Posterior cingulate gyrus (tissue), 11 donors: Measurements from ENCODE around the gene LDLRAD3.
A peak's percentile ranks its signal among the peaks of the same experiment; 100 is the strongest.

Experiments used
- DNase-seq, 10 donors: peaks; one replicate each; pipeline versions ENCODE4 v3.0.0 to v3.0.0-alpha.2; 2020 to 2021; ENCODE audit warnings: mixed read lengths in 3 of 10
- intact Hi-C: fragments of 100-400 bp; cut with DNase I; formaldehyde crosslinking; loops from one replicate; pipeline ENCODE4 v1.15.1; 2023

The LDLRAD3 gene

GRCh38 chr11:36148701-36149100, 204.8 kb downstream of the LDLRAD3 start:
- DNase-seq: no peak
- intact Hi-C loops: no loop called here

- intact Hi-C loops: loop anchor here (10.0 kb wide), 1 partner anchor 115 kb away; no protein-coding TSS in a partner anchor
- peak in 2 of 10 donors; percentile 36 to 66 for DNase-seq
These were observed 205.8 kb downstream of the LDLRAD3 start for GRCh38 chr11:36149538-36150242.

GRCh38 chr11:36150986-36151385, 207.1 kb downstream of the LDLRAD3 start:
- intact Hi-C loops: loop anchor here (10.0 kb wide), 1 partner anchor 114 kb away; no protein-coding TSS in a partner anchor
- DNase-seq: no peak

- intact Hi-C loops: loop anchor here (10.0 kb wide), 1 partner anchor 113 kb away; no protein-coding TSS in a partner anchor
- no peak for DNase-seq
These were observed 208.2 kb downstream of the LDLRAD3 start for GRCh38 chr11:36151933-36152580.

GRCh38 chr11:36153551-36153950, 209.7 kb downstream of the LDLRAD3 start:
- intact Hi-C loops: loop anchor here (10.0 kb wide), 1 partner anchor 111 kb away; no protein-coding TSS in a partner anchor
- no peak for DNase-seq

GRCh38 chr11:36155124-36155561, 211.3 kb downstream of the LDLRAD3 start:
- no peak for DNase-seq
- intact Hi-C loops: loop anchor here (10.0 kb wide), 1 partner anchor 110 kb away; no protein-coding TSS in a partner anchor

- DNase-seq: no peak
- intact Hi-C loops: loop anchor here (10.0 kb wide), 1 partner anchor 109 kb away; no protein-coding TSS in a partner anchor
These were observed 211.9 kb downstream of the LDLRAD3 start for GRCh38 chr11:36155770-36156160.

- DNase-seq: peak in 7 of 10 donors; percentile 19 to 90 (median 47)
- intact Hi-C loops: loop anchor here (10.0 kb wide), 1 partner anchor 109 kb away; no protein-coding TSS in a partner anchor
These were observed 212.4 kb downstream of the LDLRAD3 start for GRCh38 chr11:36156161-36156816.

- no peak for DNase-seq
- intact Hi-C loops: loop anchor here (10.0 kb wide), 1 partner anchor 108 kb away; no protein-coding TSS in a partner anchor
These were observed 213.1 kb downstream of the LDLRAD3 start for GRCh38 chr11:36156817-36157519.

- intact Hi-C loops: no loop called here
- no peak for DNase-seq
These were observed 216.2 kb downstream of the LDLRAD3 start for GRCh38 chr11:36160091-36160490.

- DNase-seq: no peak
- intact Hi-C loops: no loop called here
These were observed 217.7 kb downstream of the LDLRAD3 start for GRCh38 chr11:36161572-36161971.

- DNase-seq: no peak
- intact Hi-C loops: no loop called here
These were observed 218.4 kb downstream of the LDLRAD3 start for GRCh38 chr11:36162006-36162882.

GRCh38 chr11:36162883-36163434, 219.1 kb downstream of the LDLRAD3 start:
- intact Hi-C loops: no loop called here
- DNase-seq: no peak

- intact Hi-C loops: no loop called here
- no peak for DNase-seq
These were observed 220.8 kb downstream of the LDLRAD3 start for GRCh38 chr11:36164506-36165250.

GRCh38 chr11:36165621-36166397, 221.9 kb downstream of the LDLRAD3 start:
- intact Hi-C loops: no loop called here
- DNase-seq: no peak

- intact Hi-C loops: no loop called here
- no peak for DNase-seq
These were observed 223.2 kb downstream of the LDLRAD3 start for GRCh38 chr11:36167073-36167472.

GRCh38 chr11:36167729-36168128, 223.9 kb downstream of the LDLRAD3 start:
- no peak for DNase-seq
- intact Hi-C loops: no loop called here

- intact Hi-C loops: no loop called here
These were observed 234.0 kb downstream of the LDLRAD3 start for GRCh38 chr11:36177836-36178235.

More at GRCh38 chr11:36177836-36178235, 234.0 kb downstream of the LDLRAD3 start:
- DNase-seq: no peak
